Cardiac muscle cell (in vitro differentiated cells and primary cell): Measurements from ENCODE around the gene CD226. TPM values are rescaled to one million over a fixed set of nuclear protein-coding genes. Genes with fewer than 3 reads are reported as not detected.

Experiments
- DNase-seq, 2 donors: peaks; one replicate each; pipeline versions ENCODE4 v3.0.0 to v3.0.0-alpha.2; 2010 to 2017; ENCODE audit warnings: low read depth in 1 of 2, low spot score in 1 of 2
- H3K27ac ChIP-seq: fragments of 200-600 bp; sonication (generic); 2 replicates; pipeline ENCODE4 v1.5.1; 2016
- H3K27me3 ChIP-seq: fragments of 200-600 bp; sonication (generic); 2 replicates; pipeline ENCODE4 v1.6.0; 2016; ENCODE audit warnings: control low read depth
- H3K36me3 ChIP-seq: fragments of 200-600 bp; sonication (generic); 2 replicates; pipeline ENCODE4 v1.5.1; 2016; ENCODE audit warnings: control low read depth
- H3K4me1 ChIP-seq: fragments of 200-600 bp; sonication (generic); 2 replicates; pipeline ENCODE4 v1.8.1; 2017; ENCODE audit warnings: low read depth, mild to moderate bottlenecking, mixed run types
- H3K4me3 ChIP-seq: fragments of 200-600 bp; sonication (generic); 2 replicates; pipeline ENCODE4 v1.5.1; 2016; ENCODE audit warnings: mild to moderate bottlenecking
- H3K9me3 ChIP-seq: fragments of 200-600 bp; sonication (generic); 2 replicates; pipeline ENCODE4 v1.5.1; 2017; ENCODE audit warnings: low read depth, mild to moderate bottlenecking, control low read depth
- CTCF ChIP-seq: IDR thresholded peaks from 2 replicates; pipeline ENCODE4 v1.5.1; 2012; ENCODE audit warnings: low read depth, mild to moderate bottlenecking, low read length
- polyA plus RNA-seq: library from polyadenylated mRNA; unstranded; fragments of >200 nt; fragmentation: Nextera tagmentation; extraction: Ambion mirVana; gene quantifications from 2 replicates; pipeline ENCODE4 v1.2.1, GENCODE V29; 2016
- total RNA-seq: library from RNA; depleted of rRNA; stranded (reverse); fragments of >200 nt; gene quantifications from 2 replicates; pipeline ENCODE4 v1.2.3, GENCODE V29; 2016

Gene CD226
- total and polyA plus RNA-seq, 2 experiments from 2014 or later, result 0.71 TPM; not detected in 1

- Histone ChIP-seq H3K27ac (no peak overlapping the region), H3K36me3 (no peaks in the 10 kb centered on the region), H3K9me3 (no peaks in the 10 kb centered on the region), H3K4me3 (no peak overlapping the region), H3K27me3 (no peaks in the 10 kb centered on the region), H3K4me1 (no peaks in the 10 kb centered on the region)
- no peak for TF ChIP-seq CTCF
- no peak for DNase-seq
These were observed 58.7 kb downstream of the CD226 start for GRCh38 chr18:69889009-69889408.

GRCh38 chr18:69887256-69887655 is 60.4 kb downstream of the CD226 start:
- no peaks in the 10 kb centered on the region for H3K36me3 ChIP-seq
- no peaks in the 10 kb centered on the region for H3K4me1 ChIP-seq
- no peaks in the 10 kb centered on the region for H3K9me3 ChIP-seq
- TF ChIP-seq CTCF, result no peak
- no peak for DNase-seq
- no peak overlapping the region for H3K27ac ChIP-seq
- H3K27me3 ChIP-seq, result no peaks in the 10 kb centered on the region
- no peak overlapping the region for H3K4me3 ChIP-seq

GRCh38 chr18:69885841-69886531 is 61.7 kb downstream of the CD226 start:
- no peak for TF ChIP-seq CTCF
- no peaks in the 10 kb centered on the region for H3K27me3 ChIP-seq
- no peak overlapping the region for H3K4me3 ChIP-seq
- H3K36me3 ChIP-seq, result no peaks in the 10 kb centered on the region
- no peak overlapping the region for H3K27ac ChIP-seq
- H3K4me1 ChIP-seq, result no peaks in the 10 kb centered on the region
- DNase-seq, result no peak
- H3K9me3 ChIP-seq, result no peaks in the 10 kb centered on the region

GRCh38 chr18:69885355-69885754 is 62.3 kb downstream of the CD226 start:
- Histone ChIP-seq H3K27me3 (no peaks in the 10 kb centered on the region), H3K4me3 (no peak overlapping the region), H3K4me1 (no peaks in the 10 kb centered on the region), H3K36me3 (no peaks in the 10 kb centered on the region), H3K9me3 (no peaks in the 10 kb centered on the region), H3K27ac (no peak overlapping the region)
- TF ChIP-seq CTCF, result no peak
- DNase-seq, result no peak

- no peak for TF ChIP-seq CTCF
- Histone ChIP-seq H3K27ac (no peak overlapping the region), H3K36me3 (no peaks in the 10 kb centered on the region), H3K4me3 (no peak overlapping the region), H3K4me1 (no peaks in the 10 kb centered on the region), H3K27me3 (no peaks in the 10 kb centered on the region), H3K9me3 (no peaks in the 10 kb centered on the region)
- no peak for DNase-seq
These were observed 63.9 kb downstream of the CD226 start for GRCh38 chr18:69883781-69884180.
